Ammon's horn (tissue), 1 donor: ENCODE results near the gene ZNF70.
A peak's percentile ranks its signal among the peaks of the same experiment; 100 is the strongest.

Experiments used
- DNase-seq: peaks from one replicate; pipeline ENCODE4 v3.0.0-alpha.2; 2016; ENCODE audit warnings: low spot score

Gene ZNF70

GRCh38 chr22:23750714-23751440, at the start of gene ZNF70:
Gene ZNF70 (minus strand): TSS chr22:23751112. CDS start chr22:23745140, 5,972 bp downstream.
- peak; percentile 84 for DNase-seq

DNA sequence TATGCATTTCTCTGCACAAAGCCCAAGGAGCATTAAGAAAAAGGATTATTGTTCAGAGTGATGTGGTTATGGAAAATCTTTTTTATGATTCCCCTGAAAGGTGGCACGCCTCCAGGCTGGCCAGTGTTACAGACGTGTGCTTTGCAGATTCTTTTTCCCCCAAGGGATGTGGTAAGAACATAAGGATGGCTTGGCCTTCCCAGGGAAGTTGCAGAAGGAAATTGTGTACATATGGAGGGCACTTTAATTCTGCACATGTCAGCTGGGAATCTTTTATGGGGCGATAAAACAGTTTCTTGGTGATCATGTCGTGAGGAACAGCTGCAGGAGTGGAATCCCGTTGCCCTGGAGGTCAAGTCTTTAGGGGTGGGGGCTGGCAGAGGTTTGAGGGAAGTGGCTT, 45.5 kb upstream of the ZNF70 start:
- DNase-seq = no peak

DNA sequence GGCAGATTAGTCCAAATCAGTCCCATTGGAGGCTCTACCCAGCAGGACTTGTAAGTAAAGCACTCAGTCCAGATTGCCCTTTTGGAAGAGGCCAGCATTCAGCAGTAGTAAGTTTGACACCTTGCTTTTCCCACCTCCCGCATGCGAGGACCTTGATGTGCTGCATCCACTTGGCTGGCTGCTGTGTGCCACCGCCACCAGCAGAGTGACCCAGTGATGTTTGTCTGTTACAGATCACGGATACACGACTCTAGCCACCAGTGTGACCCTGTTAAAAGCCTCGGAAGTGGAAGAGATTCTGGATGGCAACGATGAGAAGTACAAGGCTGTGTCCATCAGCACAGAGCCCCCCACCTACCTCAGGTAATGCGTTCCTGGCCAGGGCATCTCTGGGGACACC, 42.4 kb upstream of the ZNF70 start:
- DNase-seq = no peak

GRCh38 chr22:23791738-23792645, 41.1 kb upstream of the ZNF70 start:
- no peak for DNase-seq

DNA sequence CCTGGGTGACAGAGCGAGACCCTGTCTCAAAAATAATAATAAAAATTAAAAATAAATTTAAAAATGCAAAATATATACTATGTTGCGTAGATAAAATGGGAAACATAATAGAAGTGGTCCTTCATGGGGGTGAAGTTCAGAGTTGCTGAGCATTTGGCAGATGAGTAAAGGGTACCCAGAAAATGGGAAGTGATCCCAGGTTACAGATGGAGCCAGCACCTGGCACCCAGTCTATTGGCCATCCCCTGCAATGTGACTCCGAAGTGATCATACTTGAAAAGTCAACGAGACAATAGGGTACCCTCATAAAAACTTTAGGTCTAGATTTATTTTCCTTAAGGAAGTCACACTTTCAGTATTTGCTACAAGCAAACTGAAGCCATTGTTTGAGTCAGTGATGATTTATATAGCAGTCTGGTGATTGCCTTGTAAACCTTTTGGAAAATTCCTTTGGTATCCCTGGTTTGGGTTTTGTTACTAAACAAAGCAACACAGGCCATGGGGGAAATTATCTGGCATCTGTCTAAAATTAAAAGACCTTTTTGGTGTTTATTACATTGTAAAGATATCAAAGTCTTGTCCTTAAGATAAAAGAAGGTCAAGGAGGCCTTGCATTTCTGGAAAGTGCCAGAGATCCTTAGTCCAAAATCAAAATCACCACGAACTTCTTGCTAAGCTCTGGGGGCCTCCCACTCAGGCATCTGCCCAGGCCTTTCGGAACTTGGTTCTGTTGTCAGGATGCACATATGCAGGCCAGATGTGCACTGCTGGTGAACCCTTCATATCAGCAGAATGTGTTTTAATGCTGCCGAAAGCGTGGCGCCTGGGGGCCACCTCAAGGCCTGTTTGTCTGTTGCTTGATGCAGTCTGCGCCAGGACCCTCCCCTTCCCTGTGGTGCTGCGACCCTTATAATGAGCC, 40.2 kb upstream of the ZNF70 start:
- no peak for DNase-seq

DNA sequence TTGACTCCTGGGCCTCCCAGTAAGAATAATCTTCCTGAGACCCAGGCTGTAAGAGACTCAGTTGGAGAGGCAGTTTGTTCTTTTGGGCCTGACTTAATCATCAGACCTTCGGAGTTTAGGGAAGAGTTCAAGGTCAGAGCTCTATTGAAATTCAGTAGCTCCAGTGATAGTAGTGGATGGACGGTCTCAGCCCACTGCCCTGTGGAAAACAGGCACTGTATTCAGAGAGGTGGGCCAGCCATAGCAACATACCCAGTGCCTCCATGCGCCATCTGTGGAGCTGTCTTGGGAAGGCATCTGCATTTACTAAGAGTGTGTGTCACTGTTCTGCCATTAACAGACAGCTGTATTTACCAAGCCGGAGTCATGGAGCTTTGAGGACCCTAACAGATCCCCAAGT, 38.7 kb upstream of the ZNF70 start:
- DNase-seq = peak; percentile 55

DNA sequence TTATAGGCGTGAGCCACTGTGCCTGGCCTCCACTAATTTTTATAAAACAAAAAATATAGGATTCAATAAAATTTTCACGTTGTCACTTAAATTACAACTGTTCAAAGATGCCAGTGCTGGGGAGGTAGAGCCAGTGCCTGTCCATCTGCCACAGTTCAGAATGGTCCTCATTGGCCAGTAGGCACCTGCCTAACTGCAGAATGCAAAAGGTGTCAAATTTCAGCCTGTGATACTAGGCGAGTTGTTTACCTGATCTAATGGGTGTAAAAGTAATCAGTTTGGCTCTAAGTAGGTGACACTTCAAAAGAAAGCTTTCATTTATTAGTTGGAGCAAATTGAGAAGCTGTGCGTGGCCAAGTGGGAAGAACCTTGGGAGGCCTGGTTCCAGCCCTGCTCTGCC, 38.2 kb upstream of the ZNF70 start:
- no peak for DNase-seq

- no peak for DNase-seq
Measured at GRCh38 chr22:23787910-23788309, 37.0 kb upstream of the ZNF70 start.

DNA sequence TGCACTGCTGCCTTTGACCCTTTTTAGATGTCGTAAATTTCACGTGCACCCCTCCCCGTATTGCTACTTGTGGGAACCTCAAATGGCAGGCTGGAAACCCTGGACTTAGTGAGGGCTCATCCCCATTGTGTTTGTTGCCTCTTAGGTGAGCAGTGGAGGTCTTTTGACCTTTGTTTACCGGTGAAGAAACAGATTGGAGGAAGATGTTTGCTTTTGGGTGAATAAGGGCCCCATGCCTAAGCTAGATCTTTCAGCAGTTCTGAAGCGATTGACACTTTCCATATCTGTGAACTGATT, 36.6 kb upstream of the ZNF70 start:
- DNase-seq = no peak

- DNase-seq = peak; percentile 87
Measured at GRCh38 chr22:23786752-23787599, 36.1 kb upstream of the ZNF70 start, which contains the start of gene SMARCB1. Gene SMARCB1 (plus strand): TSS chr22:23786966. CDS start chr22:23787170, 204 bp downstream.

DNA sequence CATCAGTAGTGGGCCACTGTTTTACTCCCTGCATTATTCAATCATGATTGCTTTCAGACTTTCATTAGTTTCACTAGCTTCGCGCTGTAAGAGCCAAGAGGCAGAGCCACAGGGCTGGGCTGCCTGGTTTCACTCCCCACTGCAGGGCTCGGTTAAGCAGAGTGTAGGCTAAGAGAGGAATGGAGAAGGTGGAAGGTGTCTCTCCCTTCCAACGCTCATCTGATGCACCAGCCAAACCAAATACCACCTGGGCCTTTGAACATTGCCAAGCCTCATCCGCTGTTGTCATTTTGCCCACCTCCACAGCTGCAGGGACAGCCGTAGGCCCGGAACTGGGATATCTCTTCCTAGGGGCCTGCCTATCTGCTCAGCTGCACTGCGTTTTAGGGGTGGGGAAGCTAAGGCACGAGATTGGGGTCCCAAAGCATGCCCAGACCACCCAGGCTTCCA, 35.4 kb upstream of the ZNF70 start:
- DNase-seq = no peak

DNA sequence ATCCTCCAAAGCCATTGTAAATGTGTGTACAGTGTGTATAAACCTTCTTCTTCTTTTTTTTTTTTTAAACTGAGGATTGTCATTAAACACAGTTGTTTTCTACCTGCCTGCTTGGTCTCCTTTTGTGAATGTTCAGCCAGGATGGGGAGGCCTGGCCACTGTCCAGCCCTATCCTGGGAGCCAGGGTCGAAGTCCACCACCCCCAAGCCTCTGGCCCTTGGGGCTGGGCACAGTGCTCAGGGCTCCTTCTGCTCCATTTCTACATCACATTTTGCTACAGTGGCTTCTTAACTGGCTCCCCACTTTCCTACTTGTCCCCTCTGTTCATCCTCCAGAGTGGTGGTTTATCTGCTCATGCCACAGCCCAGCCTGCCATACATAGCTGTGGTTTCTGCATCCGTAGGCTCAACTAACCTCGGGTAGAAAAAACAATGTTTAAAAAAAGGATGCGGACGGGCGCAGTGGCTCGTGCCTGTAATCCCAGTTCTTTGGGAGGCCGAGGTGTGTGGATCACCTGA, 33.4 kb upstream of the ZNF70 start:
- peak; percentile 0 for DNase-seq

DNA sequence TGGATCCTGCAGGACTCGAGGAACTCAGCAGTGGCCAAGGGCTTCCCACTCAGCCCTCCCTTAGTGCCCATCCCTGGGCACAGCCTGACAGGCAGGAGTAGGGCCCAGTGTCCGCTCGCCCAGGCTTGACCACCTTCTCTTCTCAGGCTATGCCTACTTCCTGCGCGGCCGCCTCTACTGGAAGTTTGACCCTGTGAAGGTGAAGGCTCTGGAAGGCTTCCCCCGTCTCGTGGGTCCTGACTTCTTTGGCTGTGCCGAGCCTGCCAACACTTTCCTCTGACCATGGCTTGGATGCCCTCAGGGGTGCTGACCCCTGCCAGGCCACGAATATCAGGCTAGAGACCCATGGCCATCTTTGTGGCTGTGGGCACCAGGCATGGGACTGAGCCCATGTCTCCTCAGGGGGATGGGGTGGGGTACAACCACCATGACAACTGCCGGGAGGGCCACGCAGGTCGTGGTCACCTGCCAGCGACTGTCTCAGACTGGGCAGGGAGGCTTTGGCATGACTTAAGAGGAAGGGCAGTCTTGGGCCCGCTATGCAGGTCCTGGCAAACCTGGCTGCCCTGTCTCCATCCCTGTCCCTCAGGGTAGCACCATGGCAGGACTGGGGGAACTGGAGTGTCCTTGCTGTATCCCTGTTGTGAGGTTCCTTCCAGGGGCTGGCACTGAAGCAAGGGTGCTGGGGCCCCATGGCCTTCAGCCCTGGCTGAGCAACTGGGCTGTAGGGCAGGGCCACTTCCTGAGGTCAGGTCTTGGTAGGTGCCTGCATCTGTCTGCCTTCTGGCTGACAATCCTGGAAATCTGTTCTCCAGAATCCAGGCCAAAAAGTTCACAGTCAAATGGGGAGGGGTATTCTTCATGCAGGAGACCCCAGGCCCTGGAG, 32.6 kb upstream of the ZNF70 start:
- DNase-seq = peak; percentile 1

- DNase-seq = peak; percentile 1
Measured at GRCh38 chr22:23782703-23783102, 31.8 kb upstream of the ZNF70 start.

DNA sequence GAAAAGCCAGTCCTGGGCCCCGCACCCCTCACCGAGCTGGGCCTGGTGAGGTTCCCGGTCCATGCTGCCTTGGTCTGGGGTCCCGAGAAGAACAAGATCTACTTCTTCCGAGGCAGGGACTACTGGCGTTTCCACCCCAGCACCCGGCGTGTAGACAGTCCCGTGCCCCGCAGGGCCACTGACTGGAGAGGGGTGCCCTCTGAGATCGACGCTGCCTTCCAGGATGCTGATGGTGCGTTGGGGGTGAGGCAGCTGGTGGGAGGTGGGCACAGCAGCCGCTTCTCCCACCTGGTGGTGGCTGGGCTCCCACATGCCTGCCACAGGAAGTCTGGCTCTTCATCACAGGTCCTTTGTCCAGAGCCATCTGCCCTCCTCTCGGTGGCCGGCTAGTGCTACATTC, 31.3 kb upstream of the ZNF70 start:
- no peak for DNase-seq

GRCh38 chr22:23781511-23782183, 30.7 kb upstream of the ZNF70 start:
- no peak for DNase-seq

GRCh38 chr22:23781065-23781464, 30.2 kb upstream of the ZNF70 start:
- peak; percentile 91 for DNase-seq

- no peak for DNase-seq
Measured at GRCh38 chr22:23780146-23780748, 29.3 kb upstream of the ZNF70 start.

DNA sequence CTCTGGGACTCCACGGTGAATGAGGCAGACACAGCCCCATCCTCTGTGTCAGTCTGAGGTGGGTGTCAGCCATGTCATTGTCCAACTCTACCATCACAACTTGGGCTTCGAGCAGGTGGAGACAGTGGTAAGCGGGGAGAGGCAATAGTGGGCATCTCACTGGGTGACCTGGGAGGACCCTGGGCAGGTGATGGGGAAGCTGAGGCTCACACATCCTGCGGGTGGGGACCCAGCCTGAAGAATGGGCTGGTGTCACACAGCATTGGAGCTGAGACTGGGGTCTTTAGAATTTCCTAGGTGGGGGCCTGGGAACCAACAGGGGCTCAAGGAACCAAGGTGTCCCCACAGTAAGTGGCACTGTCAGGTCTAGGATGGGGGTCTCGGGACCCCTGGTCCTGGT, 28.8 kb upstream of the ZNF70 start:
- no peak for DNase-seq
